HFFc6 (cell line): ENCODE results near the gene NTNG2. TPM values are rescaled to one million over a fixed set of nuclear protein-coding genes. Genes with fewer than 3 reads are reported as not detected.

Experiments
- DNase-seq: peaks from one replicate; pipeline ENCODE4 v3.0.0-alpha.2; 2018
- H3K27ac Mint-ChIP-seq: 2 replicates; pipeline ENCODE4 v1.8.0; 2020; ENCODE audit warnings: mild to moderate bottlenecking, mixed read lengths
- H3K27me3 Mint-ChIP-seq: 2 replicates; pipeline ENCODE4 v1.8.0; 2021; ENCODE audit warnings: mild to moderate bottlenecking, moderate library complexity, mixed read lengths; ENCODE audit not compliant: insufficient read depth
- H3K36me3 Mint-ChIP-seq: 2 replicates; pipeline ENCODE4 v1.8.0; 2021; ENCODE audit warnings: low read depth, mixed read lengths
- H3K4me1 Mint-ChIP-seq: 2 replicates; pipeline ENCODE4 v1.8.0; 2020; ENCODE audit warnings: low read depth, mixed read lengths
- H3K4me3 Mint-ChIP-seq: 2 replicates; pipeline ENCODE4 v1.8.0; 2020; ENCODE audit warnings: mild to moderate bottlenecking, moderate library complexity, mixed read lengths
- H3K9me3 Mint-ChIP-seq: 2 replicates; pipeline ENCODE4 v1.8.0; 2020; ENCODE audit warnings: mild to moderate bottlenecking, mixed read lengths
- total RNA-seq, 6 experiments: library from RNA; stranded (reverse); fragmentation: NEBNext Ultra II Directional; extraction: Animal tissue kit (Norgen Biotek cat#: 25700); gene quantifications; 2 replicates in 1 of 6; 3 replicates in 5 of 6; pipeline ENCODE4 v1.2.3, GENCODE V29; 2021
- TF ChIP-seq, protein P1 (sequence below): fragments of 200-600 bp; sonication (generic); IDR thresholded peaks from 2 replicates; pipeline ENCODE4 v1.5.0; 2021; ENCODE audit warnings: antibody characterized with exemption, mild to moderate bottlenecking

Gene NTNG2
- total RNA-seq, 6 experiments from 2014 or later = 0.41 to 0.82 (median 0.51) TPM

GRCh38 chr9:132224645-132225044 is 62.8 kb downstream of the NTNG2 start:
- TF ChIP-seq, protein P1, sequence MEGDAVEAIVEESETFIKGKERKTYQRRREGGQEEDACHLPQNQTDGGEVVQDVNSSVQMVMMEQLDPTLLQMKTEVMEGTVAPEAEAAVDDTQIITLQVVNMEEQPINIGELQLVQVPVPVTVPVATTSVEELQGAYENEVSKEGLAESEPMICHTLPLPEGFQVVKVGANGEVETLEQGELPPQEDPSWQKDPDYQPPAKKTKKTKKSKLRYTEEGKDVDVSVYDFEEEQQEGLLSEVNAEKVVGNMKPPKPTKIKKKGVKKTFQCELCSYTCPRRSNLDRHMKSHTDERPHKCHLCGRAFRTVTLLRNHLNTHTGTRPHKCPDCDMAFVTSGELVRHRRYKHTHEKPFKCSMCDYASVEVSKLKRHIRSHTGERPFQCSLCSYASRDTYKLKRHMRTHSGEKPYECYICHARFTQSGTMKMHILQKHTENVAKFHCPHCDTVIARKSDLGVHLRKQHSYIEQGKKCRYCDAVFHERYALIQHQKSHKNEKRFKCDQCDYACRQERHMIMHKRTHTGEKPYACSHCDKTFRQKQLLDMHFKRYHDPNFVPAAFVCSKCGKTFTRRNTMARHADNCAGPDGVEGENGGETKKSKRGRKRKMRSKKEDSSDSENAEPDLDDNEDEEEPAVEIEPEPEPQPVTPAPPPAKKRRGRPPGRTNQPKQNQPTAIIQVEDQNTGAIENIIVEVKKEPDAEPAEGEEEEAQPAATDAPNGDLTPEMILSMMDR = no peak
- no peak overlapping the region for H3K27ac Mint-ChIP-seq
- peaks cover 71% of the 10 kb centered on the region for H3K27me3 Mint-ChIP-seq
- no peaks in the 10 kb centered on the region for H3K4me1 Mint-ChIP-seq
- H3K9me3 Mint-ChIP-seq = no peaks in the 10 kb centered on the region
- DNase-seq = no peak
- H3K4me3 Mint-ChIP-seq = no peak overlapping the region
- no peaks in the 10 kb centered on the region for H3K36me3 Mint-ChIP-seq

DNA sequence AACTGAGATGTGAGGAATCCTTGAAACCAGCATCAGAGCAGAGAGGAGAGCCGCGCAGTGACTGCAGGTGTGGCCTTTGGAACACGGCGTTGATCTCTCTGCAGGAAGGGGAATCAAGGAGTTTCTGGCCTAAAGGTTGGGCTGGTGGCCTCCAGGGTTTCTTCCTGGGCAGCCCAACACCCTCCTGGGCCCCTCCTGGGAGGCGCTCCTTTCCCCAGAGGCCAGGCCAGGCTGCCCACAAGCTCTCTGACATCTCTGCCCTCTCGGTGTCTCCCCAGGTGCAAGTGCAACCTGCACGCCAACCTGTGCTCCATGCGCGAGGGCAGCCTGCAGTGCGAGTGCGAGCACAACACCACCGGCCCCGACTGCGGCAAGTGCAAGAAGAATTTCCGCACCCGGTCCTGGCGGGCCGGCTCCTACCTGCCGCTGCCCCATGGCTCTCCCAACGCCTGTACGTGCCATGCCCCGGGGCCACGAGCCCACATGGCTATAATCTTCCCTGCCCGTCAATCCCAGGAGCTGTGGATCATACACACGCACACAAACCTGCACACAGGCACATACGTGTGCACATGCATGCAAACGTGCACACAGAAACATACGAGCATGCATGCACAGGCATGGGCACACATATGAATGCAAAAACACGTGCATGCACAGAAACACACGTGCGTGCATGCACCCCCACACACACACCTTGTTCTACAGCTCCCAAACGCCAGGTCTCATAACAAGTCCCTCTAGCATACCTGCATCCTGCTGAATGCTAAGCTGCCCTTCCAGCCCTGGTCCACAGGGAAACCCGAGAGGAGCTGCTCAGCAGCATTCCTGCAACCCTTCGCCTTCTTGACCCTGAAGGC is 64.9 kb downstream of the NTNG2 start:
- Mint-ChIP-seq H3K4me3 (no peak overlapping the region), H3K27me3 (peaks cover 61% of the 10 kb centered on the region), H3K4me1 (no peaks in the 10 kb centered on the region), H3K27ac (no peak overlapping the region), H3K36me3 (no peaks in the 10 kb centered on the region), H3K9me3 (no peaks in the 10 kb centered on the region)
- DNase-seq = no peak
- TF ChIP-seq, protein P1 = no peak

- Mint-ChIP-seq H3K27me3 (peaks cover 53% of the 10 kb centered on the region), H3K9me3 (no peaks in the 10 kb centered on the region), H3K36me3 (no peaks in the 10 kb centered on the region), H3K4me1 (no peaks in the 10 kb centered on the region), H3K27ac (no peak overlapping the region), H3K4me3 (no peak overlapping the region)
- TF ChIP-seq, protein P1 = no peak
- no peak for DNase-seq
Observed at GRCh38 chr9:132228062-132228461, 66.2 kb downstream of the NTNG2 start.

DNA sequence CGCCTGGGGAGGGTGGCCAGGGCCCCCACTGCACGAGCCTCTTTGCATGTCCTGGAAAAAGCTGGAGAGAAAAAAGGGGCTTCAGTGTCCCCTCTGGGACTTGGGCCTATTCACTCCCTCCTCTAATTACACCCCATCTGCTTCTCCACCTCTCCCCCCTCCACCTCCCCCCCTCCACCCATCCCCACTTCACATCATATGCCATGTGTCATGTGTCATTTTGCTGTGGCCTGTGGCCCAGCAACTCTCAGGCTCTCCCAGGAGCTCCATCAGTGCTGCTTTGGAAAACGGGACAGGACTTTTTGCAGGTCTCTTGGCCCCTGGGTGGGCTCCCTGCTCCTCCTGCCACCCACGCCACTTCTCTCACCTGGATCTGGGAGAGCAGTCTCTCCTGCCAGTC is 68.7 kb downstream of the NTNG2 start:
- peaks cover 54% of the 10 kb centered on the region for H3K27me3 Mint-ChIP-seq
- no peaks in the 10 kb centered on the region for H3K9me3 Mint-ChIP-seq
- DNase-seq = no peak
- no peaks in the 10 kb centered on the region for H3K36me3 Mint-ChIP-seq
- H3K4me1 Mint-ChIP-seq = peaks cover 4% of the 10 kb centered on the region; the same call in 1 of the 2 replicates
- no peak overlapping the region for H3K4me3 Mint-ChIP-seq
- TF ChIP-seq, protein P1 = no peak
- no peak overlapping the region for H3K27ac Mint-ChIP-seq

DNA sequence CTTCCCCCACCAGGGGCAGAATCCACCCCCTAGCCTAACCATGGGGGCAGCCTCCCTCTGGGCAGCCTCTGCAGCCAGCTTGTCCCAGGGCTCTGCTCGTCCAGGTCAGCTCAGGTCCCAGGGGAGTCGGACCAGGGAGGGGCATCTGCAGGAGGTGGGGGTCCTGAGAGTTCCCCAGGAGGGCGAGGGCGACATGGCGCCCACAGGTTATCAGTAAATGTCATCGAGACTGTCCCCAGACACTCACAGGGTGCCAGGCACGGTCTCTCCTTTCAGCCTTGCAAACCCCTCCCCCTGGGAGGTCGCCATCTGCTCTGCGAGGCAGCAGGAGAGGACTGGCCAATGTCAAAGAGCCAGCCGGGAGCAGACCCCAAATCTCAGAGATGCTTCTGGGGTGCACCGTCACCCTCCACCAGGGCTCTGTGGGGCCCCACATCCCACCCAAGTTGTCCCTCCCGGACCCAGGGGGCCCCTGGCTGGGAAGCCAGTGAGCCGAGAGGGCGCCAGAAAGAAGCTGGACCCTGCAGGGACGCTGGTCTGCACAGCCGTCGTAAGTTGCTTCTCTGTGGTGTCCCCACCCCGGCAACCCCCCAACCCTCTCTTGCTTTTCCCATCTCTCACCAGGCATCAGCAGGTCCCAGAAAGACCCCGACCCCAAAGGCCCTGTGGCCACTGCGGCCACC is 69.3 kb downstream of the NTNG2 start:
- Mint-ChIP-seq H3K27me3 (peaks cover 50% of the 10 kb centered on the region), H3K36me3 (no peaks in the 10 kb centered on the region), H3K4me1 (peaks cover 4% of the 10 kb centered on the region; the same call in 1 of the 2 replicates), H3K4me3 (no peak overlapping the region), H3K27ac (no peak overlapping the region), H3K9me3 (no peaks in the 10 kb centered on the region)
- TF ChIP-seq, protein P1 = no peak
- no peak for DNase-seq
